Thyroid gland (tissue), 4 donors: ENCODE measurements around the gene MYOD1. TPM values are rescaled to one million over a fixed set of nuclear protein-coding genes. Genes with fewer than 3 reads are reported as not detected.

Experiments used
- DNase-seq, 2 donors: peaks; one replicate each; pipeline ENCODE4 v3.0.0-alpha.2; 2019
- H3K27ac ChIP-seq, 3 donors: fragments of 200-600 bp; sonication (generic); 1 replicate in 2 of 3; 2 replicates in 1 of 3; pipeline ENCODE4 v1.5.1; 2016 to 2019; ENCODE audit warnings: mild to moderate bottlenecking in 1 of 3, moderate library complexity in 1 of 3
- H3K27me3 ChIP-seq: fragments of 200-600 bp; sonication (generic); one replicate; pipeline ENCODE4 v1.5.1; 2019
- H3K36me3 ChIP-seq, 2 donors: fragments of 200-600 bp; sonication (generic); one replicate each; pipeline ENCODE4 v1.5.1; 2016 to 2019
- H3K4me1 ChIP-seq, 2 donors: fragments of 200-600 bp; sonication (generic); one replicate each; pipeline ENCODE4 v1.5.1; 2017 to 2019
- H3K4me3 ChIP-seq, 3 donors: fragments of 200-600 bp; sonication (generic); replicated peaks in 1 of 3; 1 replicate in 2 of 3; 2 replicates in 1 of 3; pipeline ENCODE4 v1.5.1; 2016; ENCODE audit warnings: mild to moderate bottlenecking in 1 of 3
- H3K9me3 ChIP-seq: fragments of 200-600 bp; sonication (generic); one replicate; pipeline ENCODE4 v1.5.1; 2017
- CTCF ChIP-seq, 6 experiments: fragments of 200-600 bp in 3 of 6; fragments of 450-650 bp in 3 of 6; sonication (generic) in 3 of 6; IDR thresholded peaks; one replicate each; pipeline ENCODE4 v1.5.1; 2016 to 2019; ENCODE audit warnings: antibody characterized with exemption in 6 of 6, mild to moderate bottlenecking in 2 of 6, inconsistent platforms in 1 of 6, moderate library complexity in 1 of 6
- POLR2A ChIP-seq, 2 donors: fragments of 450-650 bp; IDR thresholded peaks; one replicate each; pipeline ENCODE4 v1.6.1; 2017; ENCODE audit warnings: antibody characterized with exemption in 2 of 2, mild to moderate bottlenecking in 2 of 2, moderate library complexity in 1 of 2
- WGBS, 2 donors: methylation state at CpG; one replicate each; pipeline ENCODE4 v1.1.5; 2017; 5-methylcytosine and 5-hydroxymethylcytosine counted together
- intact Hi-C: fragments of 100-400 bp; cut with DNase I; formaldehyde crosslinking; loops from one replicate; pipeline ENCODE4 v1.15.1; 2023
- total RNA-seq, 4 donors: library from RNA; depleted of rRNA; stranded (reverse); fragments of >200 nt; gene quantifications; one replicate each; pipeline ENCODE4 v1.2.3, GENCODE V29; 2016

MYOD1 gene
- total RNA-seq, 4 donors from 2014 or later, result not detected

GRCh38 chr11:17703951-17704350, 15.4 kb upstream of the MYOD1 start:
- H3K36me3 ChIP-seq, result no peaks in the 10 kb centered on the region

GRCh38 chr11:17707830-17708229, 11.5 kb upstream of the MYOD1 start:
- no peak overlapping the region for H3K27ac ChIP-seq
- no peaks in the 10 kb centered on the region for H3K9me3 ChIP-seq
- no peak for DNase-seq
- WGBS, 2 donors, result 65 to 74% methylated on average over 4 of the region's 4 CpGs
- no peaks in the 10 kb centered on the region for H3K4me1 ChIP-seq
- intact Hi-C loops, result no loop called here
- H3K36me3 ChIP-seq, result no peaks in the 10 kb centered on the region
- H3K4me3 ChIP-seq, result no peak overlapping the region
- no peak for TF ChIP-seq POLR2A (IDR thresholded peaks at IDR 0.05)
- no peak for TF ChIP-seq CTCF (IDR thresholded peaks at IDR 0.05)
- no peaks in the 10 kb centered on the region for H3K27me3 ChIP-seq

More at GRCh38 chr11:17703951-17704350, 15.4 kb upstream of the MYOD1 start:
- H3K4me3 ChIP-seq, result no peak overlapping the region
- 93 to 98% methylated on average over 2 of the region's 2 CpGs for WGBS, 2 donors
- H3K4me1 ChIP-seq, result no peaks in the 10 kb centered on the region
- intact Hi-C loops, result no loop called here
- no peaks in the 10 kb centered on the region for H3K9me3 ChIP-seq
- H3K27me3 ChIP-seq, result no peaks in the 10 kb centered on the region
- H3K27ac ChIP-seq, result no peak overlapping the region
- no peak for TF ChIP-seq CTCF (IDR thresholded peaks at IDR 0.05)
- TF ChIP-seq POLR2A (IDR thresholded peaks at IDR 0.05), result no peak
- no peak for DNase-seq

GRCh38 chr11:17711836-17712235, 7.5 kb upstream of the MYOD1 start:
- no peak for DNase-seq
- 27 to 38% methylated on average over 4 of the region's 4 CpGs for WGBS, 2 donors
- Histone ChIP-seq H3K4me3 (no peak overlapping the region), H3K9me3 (no peaks in the 10 kb centered on the region), H3K4me1 (no peaks in the 10 kb centered on the region), H3K27ac (no peak overlapping the region), H3K27me3 (no peaks in the 10 kb centered on the region), H3K36me3 (no peaks in the 10 kb centered on the region)
- TF ChIP-seq CTCF (IDR thresholded peaks at IDR 0.05), result no peak
- intact Hi-C loops, result no loop called here

- no peak for TF ChIP-seq CTCF (IDR thresholded peaks at IDR 0.05)
- no peak for TF ChIP-seq POLR2A (IDR thresholded peaks at IDR 0.05)
- Histone ChIP-seq H3K27ac (no peak overlapping the region), H3K27me3 (no peaks in the 10 kb centered on the region), H3K36me3 (no peaks in the 10 kb centered on the region), H3K4me1 (no peaks in the 10 kb centered on the region), H3K4me3 (no peak overlapping the region), H3K9me3 (no peaks in the 10 kb centered on the region)
- WGBS, 2 donors, result 0% methylated on average over 1 of the region's 1 CpG; no CpG with 5 or more reads in 1 of the 2 donors
- intact Hi-C loops, result no loop called here
- no peak for DNase-seq
These were observed 5.5 kb upstream of the MYOD1 start for GRCh38 chr11:17713851-17714250.

GRCh38 chr11:17714356-17714854, 5.0 kb upstream of the MYOD1 start:
- intact Hi-C loops, result no loop called here
- DNase-seq, result no peak
- H3K27me3 ChIP-seq, result peaks cover 4% of the 10 kb centered on the region
- no peak overlapping the region for H3K4me3 ChIP-seq
- H3K4me1 ChIP-seq, result peaks cover 0 to 5% of the 10 kb centered on the region in 2 donors
- no peaks in the 10 kb centered on the region for H3K36me3 ChIP-seq
- TF ChIP-seq POLR2A (IDR thresholded peaks at IDR 0.05), result no peak
- no peak for TF ChIP-seq CTCF (IDR thresholded peaks at IDR 0.05)
- H3K9me3 ChIP-seq, result no peaks in the 10 kb centered on the region
- no peak overlapping the region for H3K27ac ChIP-seq
- 61 to 63% methylated on average over 4 to 8 of the region's 8 CpGs for WGBS, 2 donors
